Lung (tissue), 12 donors: ENCODE data around the gene BRF1. TPM values are rescaled to one million over a fixed set of nuclear protein-coding genes. Genes with fewer than 3 reads are reported as not detected.
A peak's percentile ranks its signal among the peaks of the same experiment; 100 is the strongest.

Source experiments
- ATAC-seq: fragments of 200-7000 bp; cut with Tn5 transposase; one replicate; pipeline ENCODE4 v1.9.1; 2020; ENCODE audit warnings: moderate number of reproducible peaks; ENCODE audit not compliant: insufficient read depth, low FRiP score
- DNase-seq, 3 donors: peaks; one replicate each; pipeline ENCODE4 v3.0.0-alpha.2; 2013 to 2017
- H3K27ac ChIP-seq, 2 donors: one replicate each; pipeline ENCODE4 v1.5.1; 2013; ENCODE audit warnings: mild to moderate bottlenecking in 2 of 2, moderate library complexity in 2 of 2, control low read depth in 1 of 2, inconsistent platforms in 1 of 2, low read depth in 1 of 2, low read length in 1 of 2
- H3K27me3 ChIP-seq, 3 donors: one replicate each; pipeline ENCODE4 v1.5.1; 2013; ENCODE audit warnings: low read length in 2 of 3; ENCODE audit not compliant: control insufficient read depth in 3 of 3, insufficient read depth in 3 of 3
- H3K36me3 ChIP-seq, 4 donors: one replicate each; pipeline ENCODE4 v1.5.1; 2013; ENCODE audit warnings: low read length in 4 of 4, mild to moderate bottlenecking in 1 of 4, moderate library complexity in 1 of 4; ENCODE audit not compliant: control insufficient read depth in 4 of 4, insufficient read depth in 4 of 4
- H3K4me1 ChIP-seq, 5 donors: one replicate each; pipeline ENCODE4 v1.5.1; 2013; ENCODE audit warnings: low read length in 5 of 5, mild to moderate bottlenecking in 2 of 5, moderate library complexity in 1 of 5; ENCODE audit not compliant: control insufficient read depth in 5 of 5, insufficient read depth in 5 of 5
- H3K4me3 ChIP-seq: one replicate; pipeline ENCODE4 v1.5.1; 2013; ENCODE audit warnings: mild to moderate bottlenecking, control low read depth, moderate library complexity
- H3K9ac ChIP-seq, 2 donors: one replicate each; pipeline ENCODE4 v1.5.1; 2013; ENCODE audit warnings: low read length in 2 of 2, control low read depth in 1 of 2; ENCODE audit not compliant: insufficient read depth in 1 of 2
- H3K9me3 ChIP-seq, 4 donors: one replicate each; pipeline ENCODE4 v1.5.1; 2013; ENCODE audit warnings: low read length in 3 of 4, mild to moderate bottlenecking in 1 of 4, moderate library complexity in 1 of 4; ENCODE audit not compliant: control insufficient read depth in 4 of 4, insufficient read depth in 3 of 4
- WGBS, 2 donors: extraction: QIAGEN DNeasy Blood & Tissue Kit; methylation state at CpG; one replicate each; pipeline ENCODE4 v1.1.7; 2013; 5-methylcytosine and 5-hydroxymethylcytosine counted together
- polyA plus RNA-seq, 2 donors: library from polyadenylated mRNA; stranded (reverse); fragments of 200-250 nt; gene quantifications; one replicate each; pipeline ENCODE4 v1.2.1, GENCODE V29; 2013
- total RNA-seq, 2 donors: library from RNA; depleted of rRNA in 1 of 2; stranded (reverse); fragments of >200 nt in 1 of 2; gene quantifications; one replicate each; pipeline ENCODE4 v1.2.1, GENCODE V29; 2014 to 2021
- TF ChIP-seq, protein P1 (sequence below): IDR thresholded peaks from 2 replicates; pipeline ENCODE4 v1.5.1; 2012; ENCODE audit warnings: mild to moderate bottlenecking; ENCODE audit errors: control extremely low read depth, extremely low read depth
- donor health status: control.
- donor health status: control.
- donor health status: Bipolar disorder and iron deficiency.
- donor health status: healthy.
- donor health status: DM: yes; HTN: yes; CAD: no.

The BRF1 gene
- total and polyA plus RNA-seq, 4 donors = 14.2 to 55.3 (median 37.2) TPM

DNA sequence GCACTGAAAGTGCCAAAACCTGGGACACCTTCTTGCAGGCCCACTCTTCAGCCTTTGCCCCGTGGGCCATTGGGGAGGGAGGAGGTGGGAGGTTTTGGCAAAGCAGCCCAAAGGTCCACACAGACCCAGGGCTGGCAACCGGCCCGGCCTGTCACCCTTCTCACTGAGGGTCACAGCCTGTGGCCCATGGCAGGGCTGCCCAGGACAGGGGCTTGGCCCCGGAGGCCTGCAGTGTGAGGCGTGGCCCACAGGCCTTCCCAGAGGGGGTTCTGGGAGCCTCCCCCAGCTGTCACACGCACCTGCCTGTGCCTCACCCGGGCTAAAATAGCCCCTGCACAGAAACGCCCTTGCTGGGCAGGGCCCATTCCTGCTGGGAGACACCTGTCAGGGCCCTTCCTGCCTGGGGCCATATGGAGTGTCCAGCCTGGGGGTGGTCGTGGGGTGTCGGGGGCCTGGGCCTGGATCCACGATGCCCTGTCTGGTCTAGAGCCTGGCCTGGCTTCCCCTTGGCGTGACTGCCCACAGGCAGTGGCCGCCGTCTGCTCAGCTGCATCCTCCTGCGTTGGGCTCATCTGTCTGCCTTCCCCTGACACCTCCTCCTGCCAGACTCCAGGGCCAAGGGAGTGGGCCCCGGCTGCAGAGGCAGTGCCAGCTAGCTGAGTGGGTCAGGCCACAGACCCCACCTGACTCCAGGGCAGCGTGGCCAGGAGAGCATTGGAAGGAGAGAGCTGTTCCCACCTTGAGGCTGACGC is 33.0 kb upstream of the BRF1 start:
- no peak for DNase-seq
- Histone ChIP-seq H3K9me3 (peaks cover 0 to 2% (median 0%) of the 10 kb centered on the region in 4 donors), H3K27me3 (no peaks in the 10 kb centered on the region), H3K27ac (no peak overlapping the region), H3K9ac (no peak overlapping the region), H3K4me3 (no peak overlapping the region), H3K4me1 (peaks cover 0 to 49% (median 0%) of the 10 kb centered on the region in 5 donors), H3K36me3 (peaks cover 0 to 2% (median 0%) of the 10 kb centered on the region in 4 donors)
- TF ChIP-seq, protein P1, sequence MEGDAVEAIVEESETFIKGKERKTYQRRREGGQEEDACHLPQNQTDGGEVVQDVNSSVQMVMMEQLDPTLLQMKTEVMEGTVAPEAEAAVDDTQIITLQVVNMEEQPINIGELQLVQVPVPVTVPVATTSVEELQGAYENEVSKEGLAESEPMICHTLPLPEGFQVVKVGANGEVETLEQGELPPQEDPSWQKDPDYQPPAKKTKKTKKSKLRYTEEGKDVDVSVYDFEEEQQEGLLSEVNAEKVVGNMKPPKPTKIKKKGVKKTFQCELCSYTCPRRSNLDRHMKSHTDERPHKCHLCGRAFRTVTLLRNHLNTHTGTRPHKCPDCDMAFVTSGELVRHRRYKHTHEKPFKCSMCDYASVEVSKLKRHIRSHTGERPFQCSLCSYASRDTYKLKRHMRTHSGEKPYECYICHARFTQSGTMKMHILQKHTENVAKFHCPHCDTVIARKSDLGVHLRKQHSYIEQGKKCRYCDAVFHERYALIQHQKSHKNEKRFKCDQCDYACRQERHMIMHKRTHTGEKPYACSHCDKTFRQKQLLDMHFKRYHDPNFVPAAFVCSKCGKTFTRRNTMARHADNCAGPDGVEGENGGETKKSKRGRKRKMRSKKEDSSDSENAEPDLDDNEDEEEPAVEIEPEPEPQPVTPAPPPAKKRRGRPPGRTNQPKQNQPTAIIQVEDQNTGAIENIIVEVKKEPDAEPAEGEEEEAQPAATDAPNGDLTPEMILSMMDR = no peak
- 80 to 87% methylated on average over 18 of the region's 18 CpGs for WGBS, 2 donors
- no peak for ATAC-seq

DNA sequence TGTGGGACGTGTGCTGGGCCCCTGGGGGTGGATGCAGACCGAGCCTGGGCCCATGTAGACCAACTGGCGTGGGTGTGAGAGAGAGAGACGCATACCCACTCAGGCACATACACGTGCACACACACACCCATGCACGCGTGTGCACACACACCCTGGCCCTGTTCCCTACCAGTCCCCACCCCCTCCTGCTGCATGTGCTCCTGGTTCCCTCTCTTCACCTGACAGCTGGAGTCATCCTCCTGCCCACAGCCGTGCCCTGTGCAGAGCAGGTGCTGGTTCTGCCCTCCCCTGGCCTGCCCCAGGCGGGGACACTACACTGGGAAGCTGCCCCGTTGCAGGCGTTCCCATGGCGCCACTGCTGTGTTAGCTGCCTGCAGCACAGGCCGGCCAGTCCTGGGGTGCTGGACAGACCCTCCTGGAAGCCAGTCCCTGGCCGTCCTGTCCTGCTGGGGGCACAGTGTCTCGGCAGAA is 32.3 kb upstream of the BRF1 start:
- no peak for DNase-seq
- 84 to 91% methylated on average over 15 of the region's 15 CpGs for WGBS, 2 donors
- TF ChIP-seq, protein P1 = no peak
- ATAC-seq = no peak
- H3K4me3 ChIP-seq = no peak overlapping the region
- H3K9me3 ChIP-seq = no peaks in the 10 kb centered on the region
- no peak overlapping the region for H3K27ac ChIP-seq
- peaks cover 0 to 2% (median 0%) of the 10 kb centered on the region in 4 donors for H3K36me3 ChIP-seq
- H3K4me1 ChIP-seq = peaks cover 0 to 47% (median 0%) of the 10 kb centered on the region in 5 donors
- H3K9ac ChIP-seq = no peak overlapping the region
- no peaks in the 10 kb centered on the region for H3K27me3 ChIP-seq

DNA sequence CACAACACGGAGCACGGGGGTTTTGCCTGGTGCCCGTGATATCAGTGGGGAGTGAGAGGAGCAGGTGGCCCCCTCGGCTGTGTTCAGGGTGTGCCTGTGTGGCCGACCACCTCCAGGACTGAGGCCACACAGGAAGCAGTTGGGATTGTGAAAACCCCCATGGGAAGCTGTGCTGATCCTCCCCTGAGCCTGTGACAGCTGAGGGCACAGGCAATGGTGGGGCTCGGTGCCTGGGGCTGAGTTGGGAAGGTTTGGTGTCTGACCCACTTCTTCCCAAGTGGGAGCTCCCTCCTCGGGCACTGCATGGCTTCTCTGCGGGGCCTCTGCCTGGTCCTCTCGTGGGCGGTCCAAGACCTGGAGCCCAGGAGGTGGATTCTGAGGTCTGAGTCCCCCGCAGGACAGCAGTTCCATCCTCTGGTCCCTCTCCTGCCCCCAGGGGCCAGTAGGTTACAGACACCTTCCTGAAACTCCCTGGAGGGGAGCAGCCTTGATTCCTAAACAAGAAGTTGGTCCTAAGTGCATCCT is 31.6 kb upstream of the BRF1 start:
- no peaks in the 10 kb centered on the region for H3K27me3 ChIP-seq
- 58 to 74% methylated on average over 11 of the region's 11 CpGs for WGBS, 2 donors
- TF ChIP-seq, protein P1 = no peak
- DNase-seq (no peak), ATAC-seq (no peak)
- peak overlapping the region in 1 of 2 donors; percentile 55 for H3K27ac ChIP-seq
- peaks cover 0 to 2% (median 0%) of the 10 kb centered on the region in 4 donors for H3K36me3 ChIP-seq
- peaks cover 0 to 43% (median 0%) of the 10 kb centered on the region in 5 donors for H3K4me1 ChIP-seq
- no peak overlapping the region for H3K9ac ChIP-seq
- no peak overlapping the region for H3K4me3 ChIP-seq
- no peaks in the 10 kb centered on the region for H3K9me3 ChIP-seq
